DMS153 (cell line): Measurements from ENCODE around the gene EDN1.
"Not testable (repeated sequence)": the region's sequence is repeated elsewhere in the genome, so short reads cannot be mapped to it uniquely, and the experiment has no call there.

Source experiments
- DNase-seq: peaks from one replicate; lab custom pipeline; 2025; lab: John Stamatoyannopoulos, UW

The EDN1 gene

GRCh38 chr6:12294851-12295536 lies 4.8 kb downstream of the EDN1 start:
- DNase-seq, result no peak

- no peak for DNase-seq
These were observed 5.5 kb downstream of the EDN1 start for GRCh38 chr6:12295558-12296254.

- no peak for DNase-seq
These were observed 6.1 kb downstream of the EDN1 start for GRCh38 chr6:12296255-12296573.

GRCh38 chr6:12296604-12297003 lies 6.4 kb downstream of the EDN1 start:
- no peak for DNase-seq

DNA sequence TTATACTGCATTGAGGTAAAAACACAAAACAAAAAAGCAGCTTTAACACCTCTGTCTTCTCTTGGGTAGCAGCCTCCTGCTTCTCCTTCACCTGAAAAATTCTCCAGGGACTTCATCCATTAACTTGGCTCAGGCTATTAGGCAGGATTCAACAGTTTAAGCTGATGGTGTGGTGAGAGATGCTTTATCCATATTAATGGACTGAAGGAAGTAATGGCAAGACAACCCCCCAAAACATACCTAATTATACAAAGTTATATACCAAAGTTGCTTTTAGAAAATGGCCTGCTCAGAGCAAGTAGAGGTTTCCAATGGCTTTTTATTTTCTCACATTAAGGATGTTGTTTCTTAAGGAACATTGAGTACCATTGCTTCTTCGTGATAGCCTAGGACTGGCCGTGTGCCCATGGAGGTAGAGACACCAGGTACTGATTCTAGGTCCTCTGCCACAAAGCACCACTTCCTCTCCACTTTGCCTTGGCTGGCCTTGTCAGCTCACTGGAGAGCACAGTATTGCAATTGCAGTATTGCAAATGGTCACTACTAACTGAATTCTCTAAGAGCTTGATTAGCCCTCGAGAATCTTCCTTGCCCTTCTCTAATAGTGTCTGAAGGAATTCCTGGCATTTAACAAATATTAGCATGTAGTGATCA lies 7.3 kb downstream of the EDN1 start:
- DNase-seq, result no peak

DNA sequence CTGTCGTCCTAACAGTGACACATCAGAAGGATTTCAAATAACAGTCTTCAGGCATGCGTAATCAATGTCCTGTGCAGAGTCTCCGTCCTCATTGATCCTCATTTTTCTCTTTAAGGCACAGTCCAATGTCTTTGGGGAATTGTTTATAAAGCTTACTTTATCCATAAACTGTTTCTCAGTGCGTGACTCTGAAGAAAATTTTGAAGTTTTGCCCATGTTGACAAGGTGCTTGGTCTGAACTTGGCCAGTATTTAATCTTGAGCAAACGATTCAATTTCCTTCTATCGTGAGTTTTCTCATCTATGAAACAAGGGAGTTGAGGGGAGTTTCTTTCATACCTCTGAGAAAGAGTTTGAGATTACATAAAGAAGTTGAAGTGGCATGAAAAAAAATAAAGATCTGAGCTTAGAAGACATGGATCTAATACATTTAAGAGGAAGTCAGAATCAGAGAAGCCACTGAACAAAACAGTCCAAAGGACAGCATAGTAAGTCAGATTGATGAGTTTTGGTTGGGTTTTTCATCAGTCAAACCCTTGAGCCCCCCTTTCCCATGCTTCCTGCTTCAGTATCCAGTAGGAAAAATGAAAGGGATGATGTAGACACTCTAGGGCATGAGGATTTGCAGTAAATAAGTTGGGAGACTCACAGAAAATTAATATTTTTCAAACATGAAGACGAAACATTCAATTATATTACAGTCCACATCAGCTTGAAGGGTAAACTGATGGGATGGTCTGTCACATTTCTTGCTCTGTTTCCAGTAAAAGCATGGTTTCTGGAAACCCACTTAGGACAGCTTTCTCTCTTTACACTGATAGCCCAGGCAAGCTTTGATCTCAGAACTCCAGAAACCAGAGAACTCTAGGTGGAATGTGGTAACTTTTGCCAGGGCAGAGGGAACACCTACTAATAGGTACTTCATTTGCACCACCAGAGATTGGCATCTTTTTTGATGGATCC lies 8.1 kb downstream of the EDN1 start:
- DNase-seq, result no peak

GRCh38 chr6:12298995-12299394 lies 8.8 kb downstream of the EDN1 start:
- DNase-seq, result no peak

DNA sequence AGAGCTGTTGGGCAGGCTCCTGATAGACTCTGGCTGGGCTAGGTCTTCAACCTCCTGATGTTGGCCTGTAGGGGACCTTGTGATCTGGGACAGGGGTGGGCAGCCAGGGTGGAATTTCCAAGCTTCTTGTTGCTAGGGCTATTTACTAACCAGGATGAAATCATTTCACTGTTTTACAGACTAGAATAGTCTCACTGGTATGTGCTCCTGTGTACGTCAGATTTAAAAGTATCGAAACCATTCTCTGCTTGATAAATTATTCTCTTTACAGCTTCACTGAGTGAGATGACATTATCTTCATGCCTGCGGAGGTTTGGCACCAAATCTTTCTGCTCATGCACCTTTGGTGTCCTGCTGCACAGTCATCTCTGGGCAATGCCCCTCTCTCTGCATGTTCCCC lies 10.9 kb downstream of the EDN1 start:
- no peak for DNase-seq

DNA sequence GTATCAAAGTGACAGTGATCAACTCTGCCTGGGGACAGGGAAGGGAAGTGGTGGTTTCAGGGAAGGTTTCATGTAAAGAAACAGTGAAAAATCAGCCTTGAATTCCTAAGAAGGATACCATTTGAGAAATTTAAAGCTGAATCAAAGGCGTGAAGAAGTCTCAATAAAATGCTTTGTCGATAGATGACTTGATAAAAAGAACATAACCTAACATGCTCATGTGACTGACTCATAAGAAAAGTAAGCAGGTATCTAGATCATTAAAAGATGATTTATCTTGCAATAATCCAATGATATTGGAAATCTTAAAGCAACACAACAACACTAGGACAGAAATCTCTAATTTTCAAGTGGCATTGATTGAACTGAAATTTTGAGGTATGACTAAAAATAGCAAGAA lies 14.3 kb downstream of the EDN1 start:
- DNase-seq, result no peak

- no peak for DNase-seq
These were observed 18.9 kb downstream of the EDN1 start for GRCh38 chr6:12309070-12309469.

- no peak for DNase-seq
These were observed 20.9 kb downstream of the EDN1 start for GRCh38 chr6:12311106-12311505.

DNA sequence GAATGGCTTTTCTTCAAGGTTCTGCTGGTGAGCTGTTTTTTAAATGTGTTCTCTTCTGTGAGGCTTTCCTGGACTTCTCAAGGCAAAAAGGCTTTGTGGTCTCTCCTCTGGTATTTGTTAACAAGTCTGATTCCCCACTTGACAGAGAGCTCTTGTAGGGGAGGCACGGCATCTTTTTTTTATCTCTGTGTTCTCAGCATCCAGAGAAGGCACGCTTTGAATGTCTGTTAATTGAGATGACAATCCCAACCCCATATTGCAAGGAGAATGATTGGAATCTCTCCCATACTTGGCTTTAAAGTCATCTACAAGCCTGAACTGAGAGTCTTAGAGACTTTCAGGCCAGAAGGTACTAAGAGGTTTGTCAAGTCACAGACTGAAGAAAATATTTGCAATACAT lies 22.6 kb downstream of the EDN1 start:
- no peak for DNase-seq

- no peak for DNase-seq
These were observed 23.3 kb downstream of the EDN1 start for GRCh38 chr6:12313306-12313991.

GRCh38 chr6:12313992-12314589 lies 23.9 kb downstream of the EDN1 start:
- no peak for DNase-seq

GRCh38 chr6:12314751-12315150 lies 24.6 kb downstream of the EDN1 start:
- DNase-seq, result no peak

DNA sequence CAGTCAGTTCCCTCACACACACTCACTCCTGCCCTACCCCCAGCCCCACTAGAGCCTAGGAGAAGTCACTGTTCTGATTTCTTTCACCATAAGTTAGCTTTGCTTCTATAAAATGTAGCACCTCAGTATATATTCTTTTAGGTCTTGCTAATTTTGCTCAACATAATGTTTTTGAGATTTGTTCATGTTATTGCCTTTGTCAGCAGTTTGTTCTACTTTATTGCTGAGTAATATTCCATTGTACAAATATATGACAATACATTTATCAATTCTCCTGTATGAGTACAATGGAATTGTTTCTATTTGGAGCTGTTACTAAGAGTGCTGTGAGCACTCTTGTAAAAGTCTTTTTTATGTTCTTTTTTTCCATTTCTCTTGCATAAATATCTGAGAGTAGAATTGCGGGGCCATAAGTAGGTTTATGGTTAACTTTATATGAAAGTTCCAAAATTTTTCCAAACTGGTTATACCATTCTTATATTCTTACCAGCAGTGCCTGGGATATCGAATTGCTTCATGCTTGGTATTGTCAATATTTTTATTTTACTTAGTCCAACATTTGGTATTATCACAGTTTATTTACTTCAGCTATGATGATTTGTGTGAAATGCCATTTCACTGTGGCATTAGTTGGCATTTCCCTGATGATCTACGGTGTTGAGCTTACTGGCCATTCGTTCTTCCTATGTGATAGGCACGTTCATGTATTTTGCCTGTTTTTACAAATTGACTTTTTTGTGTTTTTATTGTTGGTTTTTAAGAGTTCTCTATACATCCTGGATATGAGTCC lies 25.3 kb downstream of the EDN1 start:
- DNase-seq, result no peak

DNA sequence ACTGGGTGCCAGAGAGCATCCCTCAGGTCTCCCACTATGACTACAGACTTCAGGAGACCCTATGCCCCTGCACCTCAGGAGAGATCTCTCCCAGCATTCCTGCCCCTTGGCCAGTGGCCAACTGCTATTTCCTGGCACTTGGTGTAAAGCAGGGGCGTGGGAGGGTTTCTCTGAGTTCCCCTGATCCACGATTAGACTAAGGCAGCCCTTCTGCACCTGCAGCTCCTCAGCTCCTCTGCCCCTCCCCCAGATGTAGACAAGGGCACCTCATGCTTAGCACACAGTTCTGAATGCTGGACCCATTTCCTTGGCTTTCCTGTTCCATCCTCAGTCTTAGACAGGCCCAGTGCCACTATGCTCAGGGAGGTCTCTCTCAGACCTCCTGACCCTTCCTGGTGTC lies 28.6 kb downstream of the EDN1 start:
- no peak for DNase-seq

DNA sequence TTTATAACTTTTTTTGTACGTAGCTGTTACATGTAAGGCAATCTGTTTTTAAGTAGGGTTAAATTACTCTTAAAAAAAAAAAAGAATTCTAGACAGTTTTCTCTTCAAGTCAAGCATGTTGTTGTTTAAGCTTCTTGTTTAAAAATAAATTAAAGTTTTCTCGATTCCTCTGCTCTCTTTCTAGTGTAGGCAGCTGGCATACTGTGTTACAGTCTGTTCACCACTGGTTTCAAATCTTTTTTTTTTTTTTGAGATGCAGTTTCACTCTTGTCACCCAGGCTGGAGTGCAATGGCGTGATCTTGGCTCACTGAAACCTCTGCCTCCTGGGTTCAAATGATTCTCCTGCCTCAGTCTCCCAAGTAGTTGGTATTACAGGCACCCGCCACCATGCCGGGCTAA lies 29.9 kb downstream of the EDN1 start:
- DNase-seq, result not testable (repeated sequence)

GRCh38 chr6:12324099-12324498 lies 33.9 kb downstream of the EDN1 start:
- no peak for DNase-seq

GRCh38 chr6:12324748-12325147 lies 34.6 kb downstream of the EDN1 start:
- no peak for DNase-seq

DNA sequence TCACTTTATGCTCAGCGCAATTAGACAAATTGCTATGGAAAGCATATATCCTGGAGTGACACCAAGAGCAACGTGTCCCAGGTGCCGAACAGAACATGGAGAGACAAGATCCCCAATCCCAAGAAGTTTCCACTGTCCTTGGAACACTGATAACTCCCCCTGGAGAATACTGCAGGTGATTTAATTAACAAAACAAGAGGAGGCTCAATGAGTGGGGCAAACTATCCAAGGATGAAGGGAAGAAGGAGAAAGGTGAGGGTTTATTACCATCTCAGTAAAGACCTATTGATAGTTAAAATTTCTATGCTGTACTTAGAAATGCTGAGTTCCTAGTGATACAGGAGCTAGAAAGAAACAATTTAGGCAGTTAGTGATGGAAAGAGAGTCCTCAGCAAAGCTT lies 35.7 kb downstream of the EDN1 start:
- no peak for DNase-seq
